Stimulated activated CD8-positive, alpha-beta memory T cell treated with anti-CD3 and anti-CD28 coated beads, Interleukin-7, amount 100 ng/mL, for 1 hour (primary cell): ENCODE measurements around the gene LYSMD2.

Source experiments
- DNase-seq, 2 donors: peaks; one replicate each; pipeline ENCODE4 v3.0.0-alpha.2; 2020; ENCODE audit warnings: low read depth in 2 of 2

Gene LYSMD2

DNA sequence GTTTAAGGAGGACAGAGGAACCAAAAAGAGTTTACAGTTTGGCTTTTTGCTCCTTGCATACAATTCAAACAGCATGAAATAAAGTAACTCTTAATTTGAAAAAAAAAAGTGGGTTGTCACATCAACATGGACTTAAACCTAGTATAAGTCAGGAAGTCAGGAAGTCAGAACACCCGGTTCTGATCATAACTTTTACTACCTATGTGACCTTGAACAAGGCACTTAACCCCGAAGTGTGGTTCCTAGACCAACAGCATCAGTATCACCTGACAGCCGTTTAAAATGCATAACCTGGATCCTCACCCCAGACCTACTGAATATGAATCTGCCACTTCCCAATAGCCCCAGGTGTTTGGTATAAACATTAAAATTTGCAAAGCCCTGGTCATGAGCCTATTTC lies 18.7 kb downstream of the LYSMD2 start:
- no peak for DNase-seq

DNA sequence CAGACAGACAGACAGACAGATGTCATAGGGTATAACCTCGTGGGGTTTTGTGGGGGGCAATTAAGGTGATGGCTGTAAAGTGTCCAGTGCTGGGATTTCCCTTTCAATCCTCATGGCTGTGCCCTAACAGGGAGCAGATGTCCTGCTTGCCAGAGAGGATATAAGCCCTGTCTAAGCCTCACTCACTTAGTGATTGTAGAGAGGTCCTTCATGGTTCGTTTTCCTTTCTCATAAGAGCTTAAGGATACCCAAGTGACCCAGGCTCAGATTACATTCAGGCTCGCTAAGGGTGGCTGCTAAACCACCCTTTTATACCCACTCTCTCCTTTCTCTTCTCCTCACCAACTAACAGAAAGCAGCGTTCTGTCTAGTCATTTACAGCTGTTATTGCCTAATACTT lies 19.2 kb downstream of the LYSMD2 start:
- DNase-seq: no peak

- no peak for DNase-seq
Observed at GRCh38 chr15:51714911-51715310, 22.5 kb downstream of the LYSMD2 start.

DNA sequence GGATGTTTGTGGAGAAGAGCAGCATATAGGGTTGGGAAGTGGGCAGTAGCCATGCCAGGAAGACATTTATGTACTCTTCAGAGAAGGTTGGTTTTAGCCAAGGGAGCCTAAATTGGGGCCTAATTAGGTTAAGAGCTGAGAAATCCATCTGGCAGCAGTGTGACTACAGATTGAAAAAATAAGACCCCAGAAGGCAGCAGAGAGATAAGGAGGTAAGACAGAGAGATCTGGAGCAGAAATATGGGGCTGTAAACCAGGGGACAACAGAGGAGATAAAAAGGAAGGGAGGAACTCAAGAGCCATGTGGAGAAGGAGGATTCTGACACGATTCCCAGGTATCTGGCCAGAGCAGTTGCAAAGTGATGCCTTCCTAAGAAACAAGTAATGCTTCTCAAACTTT lies 23.3 kb downstream of the LYSMD2 start:
- DNase-seq: no peak

DNA sequence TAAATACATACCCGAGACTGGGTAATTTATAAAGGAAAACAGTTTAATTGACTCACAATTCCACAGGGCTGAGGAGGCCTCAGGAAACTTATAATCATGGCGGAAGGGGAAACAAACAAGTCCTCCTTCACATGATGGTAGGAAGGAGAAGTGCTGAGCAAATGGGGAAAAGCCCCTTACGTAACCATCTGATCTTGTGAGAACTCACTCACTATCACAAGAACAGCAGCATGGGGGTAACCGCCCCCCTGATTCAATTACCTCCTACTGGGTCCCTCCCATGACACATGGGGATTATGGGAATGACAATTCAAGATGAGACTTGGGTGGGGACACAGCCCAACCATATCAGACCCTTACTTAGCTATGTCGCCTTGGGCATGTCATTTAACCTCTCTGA lies 28.4 kb downstream of the LYSMD2 start:
- no peak for DNase-seq

DNA sequence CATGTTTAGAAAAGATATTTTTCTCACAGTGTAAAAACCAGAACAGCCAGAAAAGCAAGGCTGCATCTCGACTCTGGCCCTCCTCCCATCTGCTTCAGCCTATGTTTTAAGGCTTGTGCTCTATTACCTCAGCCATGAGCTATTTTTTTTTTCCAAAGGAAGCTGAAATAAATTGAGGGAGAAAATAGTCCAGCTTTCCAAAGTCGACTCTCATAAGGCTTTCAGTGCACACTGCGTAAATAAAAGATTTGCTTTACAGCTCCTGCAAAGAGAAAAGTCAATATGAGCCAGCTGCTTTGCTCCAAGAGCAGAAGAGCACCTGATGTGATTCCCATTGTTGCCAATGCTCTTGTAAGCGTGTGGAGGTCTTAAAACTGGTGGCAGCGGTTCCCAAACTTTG lies 29.4 kb downstream of the LYSMD2 start:
- DNase-seq: no peak

GRCh38 chr15:51706926-51707608 lies 30.4 kb downstream of the LYSMD2 start:
- DNase-seq: no peak

DNA sequence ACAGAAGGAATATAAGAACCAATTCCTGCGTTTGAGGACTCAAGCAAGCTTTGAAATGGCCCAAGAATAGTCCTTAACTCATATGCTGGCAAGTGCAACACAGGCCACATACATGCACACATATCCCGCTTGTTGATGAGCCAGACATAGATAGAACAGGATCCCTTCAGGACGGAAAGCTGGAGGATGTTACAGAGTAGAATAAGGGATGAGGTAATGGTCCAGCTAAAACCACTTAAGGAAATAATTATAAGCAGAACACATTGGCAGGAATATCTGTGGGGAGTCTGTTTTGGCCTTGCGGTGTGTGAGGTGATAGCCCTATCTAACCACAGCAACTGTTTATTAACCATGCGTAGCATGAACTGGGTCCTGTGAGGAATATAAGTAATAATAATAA lies 31.2 kb downstream of the LYSMD2 start:
- DNase-seq: no peak

DNA sequence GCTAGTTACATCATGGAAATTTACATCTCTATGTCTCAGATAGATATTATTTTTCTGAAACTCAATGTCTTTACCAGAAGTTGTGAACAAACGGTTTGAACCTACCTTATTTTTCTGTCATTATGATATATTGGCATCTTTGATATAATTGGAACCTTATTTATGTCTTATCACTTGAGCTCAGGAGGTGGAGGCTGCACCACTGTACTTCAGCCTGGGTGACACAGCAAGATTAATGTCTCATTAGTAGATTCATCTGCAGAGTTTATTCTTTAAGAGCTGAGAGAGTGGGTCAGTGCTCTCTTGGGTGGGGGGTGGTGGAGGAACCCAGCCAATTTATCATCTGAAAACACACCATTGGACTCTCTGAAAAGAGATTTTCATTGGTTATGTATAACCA lies 34.7 kb downstream of the LYSMD2 start:
- no peak for DNase-seq

DNA sequence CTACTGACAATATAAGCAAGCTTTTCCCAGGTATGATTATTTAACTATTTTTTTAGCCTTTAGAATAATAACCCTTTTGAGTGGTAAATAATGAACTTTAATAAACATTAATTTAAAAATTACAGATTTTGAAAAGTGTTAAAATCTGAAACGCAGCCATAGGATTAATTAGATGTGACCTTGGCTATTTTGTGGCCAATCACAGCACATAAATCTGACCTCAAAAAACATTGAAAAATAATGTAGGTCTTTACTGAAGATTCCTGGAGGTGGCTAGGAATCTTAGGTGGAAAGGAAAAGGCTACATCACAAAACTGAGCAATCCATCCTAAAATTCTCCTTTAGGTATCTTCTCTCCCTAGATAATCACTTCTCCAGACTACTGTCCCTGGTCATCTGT lies 38.1 kb downstream of the LYSMD2 start:
- no peak for DNase-seq

DNA sequence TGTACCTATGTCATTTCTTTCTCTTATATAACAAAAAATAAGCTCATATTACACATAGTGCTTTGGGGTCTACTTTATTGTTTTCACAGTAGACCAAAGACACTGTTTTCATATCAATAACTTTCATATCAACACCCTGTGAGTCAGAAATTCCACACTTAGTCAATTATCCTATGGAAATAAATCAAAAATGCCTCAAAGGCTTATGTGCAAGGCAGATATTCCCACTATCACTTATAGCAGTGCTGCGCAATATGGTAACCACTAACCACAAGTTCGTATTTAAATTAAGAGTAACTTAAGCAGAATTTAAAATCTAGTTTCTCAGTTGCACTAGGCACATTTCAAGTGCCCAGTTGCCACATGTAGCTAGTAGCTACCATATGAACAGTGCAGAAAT lies 40.3 kb downstream of the LYSMD2 start:
- DNase-seq: no peak

DNA sequence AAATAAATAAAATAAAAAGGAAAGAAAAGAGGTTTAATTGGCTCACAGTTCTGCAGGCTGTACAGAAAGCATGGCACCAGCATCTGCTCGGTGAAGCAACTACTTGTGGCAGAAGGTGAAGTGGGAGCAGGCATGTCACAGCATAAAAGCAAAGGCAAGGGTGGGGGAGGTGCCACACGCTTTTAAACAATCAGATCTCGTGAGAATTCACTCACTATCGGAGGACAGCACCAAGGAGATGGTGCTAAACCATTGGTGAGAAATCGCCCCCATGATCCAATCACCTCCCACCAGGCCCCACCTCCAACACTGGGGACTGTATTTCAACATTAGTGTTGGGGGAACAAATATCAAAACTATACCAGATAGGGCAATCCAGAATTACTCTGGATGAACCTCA lies 40.9 kb downstream of the LYSMD2 start:
- DNase-seq: no peak

- DNase-seq: no peak
Observed at GRCh38 chr15:51692154-51692553, 45.3 kb downstream of the LYSMD2 start.

- DNase-seq: no peak
Observed at GRCh38 chr15:51688863-51689262, 48.6 kb downstream of the LYSMD2 start.

DNA sequence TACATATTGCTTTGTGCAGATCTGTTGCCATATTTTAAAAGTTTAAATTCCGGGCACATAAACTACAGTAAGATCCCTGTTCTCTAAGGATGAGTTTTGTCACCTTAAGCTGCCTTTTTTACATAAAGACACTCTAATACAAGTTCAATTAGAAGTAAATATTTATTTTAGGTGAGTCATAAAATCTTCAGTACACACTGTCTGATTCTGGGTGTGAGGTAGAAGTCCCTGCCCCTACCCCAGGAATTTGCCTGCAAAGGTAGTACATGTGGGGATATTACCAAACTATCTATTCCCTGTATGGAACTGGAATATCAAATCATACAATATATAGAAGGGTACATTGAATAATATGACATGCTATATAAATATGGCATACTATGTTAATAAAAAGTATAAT lies 49.9 kb downstream of the LYSMD2 start:
- DNase-seq: no peak

- peak in 1 of 2 donors; percentile 16 for DNase-seq
Observed at GRCh38 chr15:51681303-51681963, 56.0 kb downstream of the LYSMD2 start, which contains the start of gene SCG3. SCG3 (plus strand) TSS chr15:51681503; CDS start chr15:51681756, 253 bp downstream.

- no peak for DNase-seq
Observed at GRCh38 chr15:51680321-51680720, 57.1 kb downstream of the LYSMD2 start.

DNA sequence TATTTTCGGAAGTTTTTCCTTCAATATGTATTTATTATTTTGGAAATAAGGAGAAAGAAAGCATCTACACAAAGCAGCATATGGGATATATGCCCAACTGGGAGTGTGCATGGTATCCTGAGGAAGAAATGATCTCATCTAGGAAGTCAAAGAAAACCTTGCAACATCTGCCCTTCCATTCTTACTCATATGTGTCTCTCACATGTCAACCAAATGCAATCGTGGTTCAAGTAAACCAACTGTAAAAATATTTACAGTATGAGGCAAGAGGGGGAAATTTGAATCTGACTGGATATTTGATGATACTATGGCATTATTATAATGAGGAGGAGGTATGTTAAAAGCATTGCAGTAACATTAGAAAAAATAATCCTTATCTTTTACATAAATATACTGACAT lies 59.4 kb downstream of the LYSMD2 start:
- no peak for DNase-seq

- DNase-seq: no peak
Observed at GRCh38 chr15:51677452-51677851, 60.0 kb downstream of the LYSMD2 start.

- DNase-seq: no peak
Observed at GRCh38 chr15:51677021-51677420, 60.4 kb downstream of the LYSMD2 start.

GRCh38 chr15:51675234-51675633 lies 62.2 kb downstream of the LYSMD2 start:
- DNase-seq: no peak
